H1 (cell line): ENCODE data around the gene RAD23A. TPM values are rescaled to one million over a fixed set of nuclear protein-coding genes. Genes with fewer than 3 reads are reported as not detected.

Source experiments
- CTCF ChIA-PET: fragments of 300-600 bp; sonication (Branson Sonifier 250); formaldehyde crosslinking; loops from one replicate; lab custom pipeline; 2021; ENCODE audit not compliant: partially characterized antibody; lab: Charles Lee
- POLR2A ChIA-PET: fragments of 300-600 bp; sonication (Branson Sonifier 250); formaldehyde crosslinking; loops from one replicate; lab custom pipeline; 2021; ENCODE audit warnings: inconsistent platforms; ENCODE audit not compliant: partially characterized antibody; lab: Charles Lee
- DNase-seq, 2 experiments: peaks; one replicate each; pipeline versions ENCODE4 v3.0.0 to v3.0.0-alpha.2; 2010 to 2022; ENCODE audit warnings: low spot score in 2 of 2, low read depth in 1 of 2, mixed read lengths in 1 of 2
- FAIRE-seq: peaks from 2 replicates; lab custom pipeline; 2011; peaks lifted over from hg19 to GRCh38; lab: Jason Lieb, UNC
- H2AFZ ChIP-seq: 2 replicates; pipeline ENCODE4 v1.8.1; 2012; ENCODE audit warnings: low read length, inconsistent platforms
- H2AK5ac ChIP-seq: 2 replicates; pipeline ENCODE4 v1.6.1; 2013; ENCODE audit warnings: low read depth, low read length
- H2BK120ac ChIP-seq: replicated peaks from 2 replicates; pipeline ENCODE3; 2013; ENCODE audit warnings: low read depth, low read length, inconsistent platforms
- H2BK12ac ChIP-seq: 2 replicates; pipeline ENCODE4 v1.6.1; 2013; ENCODE audit warnings: low read depth, low read length
- H2BK15ac ChIP-seq: 2 replicates; pipeline ENCODE4 v1.6.1; 2013; ENCODE audit warnings: low read length
- H2BK20ac ChIP-seq: 2 replicates; pipeline ENCODE4 v1.6.1; 2013; ENCODE audit warnings: low read length
- H2BK5ac ChIP-seq: 2 replicates; pipeline ENCODE4 v1.6.1; 2013; ENCODE audit warnings: low read depth, low read length
- H3K14ac ChIP-seq: 2 replicates; pipeline ENCODE4 v1.6.1; 2013; ENCODE audit warnings: inconsistent platforms; ENCODE audit not compliant: insufficient read length
- H3K18ac ChIP-seq: 2 replicates; pipeline ENCODE4 v1.6.1; 2013; ENCODE audit warnings: low read length; ENCODE audit errors: extremely low read depth
- H3K23ac ChIP-seq: 2 replicates; pipeline ENCODE4 v1.6.1; 2013; ENCODE audit warnings: inconsistent platforms; ENCODE audit not compliant: insufficient read length
- H3K23me2 ChIP-seq: 2 replicates; pipeline ENCODE4 v1.6.1; 2013; ENCODE audit warnings: low read depth, low read length
- H3K27ac ChIP-seq: 2 replicates; pipeline ENCODE4 v1.6.1; 2011; ENCODE audit warnings: low read depth, low read length, inconsistent platforms
- H3K27me3 ChIP-seq, 4 experiments: replicated peaks in 1 of 4; 1 replicate in 1 of 4; 2 replicates in 3 of 4; pipeline versions ENCODE4 v1.6.1 to v1.8.1; 2011 to 2013; ENCODE audit warnings: low read length in 3 of 4, mild to moderate bottlenecking in 3 of 4, inconsistent platforms in 2 of 4, mixed read lengths in 2 of 4, moderate library complexity in 1 of 4; ENCODE audit not compliant: control insufficient read depth in 3 of 4, insufficient read depth in 3 of 4; ENCODE audit errors: extremely low read depth in 1 of 4
- H3K36me3 ChIP-seq, 4 experiments: 2 replicates each; pipeline versions ENCODE4 v1.6.1 to v1.8.1; 2011 to 2013; ENCODE audit warnings: mild to moderate bottlenecking in 4 of 4, low read length in 3 of 4, moderate library complexity in 2 of 4, control low read depth in 1 of 4, inconsistent platforms in 1 of 4; ENCODE audit not compliant: insufficient read depth in 4 of 4, control insufficient read depth in 2 of 4
- H3K4ac ChIP-seq: replicated peaks from 2 replicates; pipeline ENCODE3; 2013; ENCODE audit warnings: low read length, low read depth, mixed read lengths, inconsistent platforms; ENCODE audit not compliant: insufficient read length
- H3K4me1 ChIP-seq, 4 experiments: replicated peaks in 1 of 4; 1 replicate in 1 of 4; 2 replicates in 3 of 4; pipeline versions ENCODE4 v1.6.1 to v1.8.1; 2011 to 2013; ENCODE audit warnings: low read length in 3 of 4, inconsistent platforms in 2 of 4, mixed read lengths in 1 of 4; ENCODE audit not compliant: insufficient read depth in 4 of 4, control insufficient read depth in 3 of 4
- H3K4me2 ChIP-seq, 2 experiments: 2 replicates each; pipeline versions ENCODE4 v1.6.1 to v1.8.1; 2011 to 2013; ENCODE audit warnings: low read depth in 2 of 2, low read length in 2 of 2, control low read depth in 1 of 2, inconsistent platforms in 1 of 2, mild to moderate bottlenecking in 1 of 2; ENCODE audit not compliant: insufficient read depth in 1 of 2
- H3K4me3 ChIP-seq, 4 experiments: fragments of 200-600, 300-600 bp in 1 of 4; sonication (generic), shearing (Covaris generic), sonication (Bioruptor Twin) in 1 of 4; 2 replicates each; pipeline versions ENCODE4 v1.5.1 to v1.8.1; 2011 to 2016; ENCODE audit warnings: low read length in 4 of 4, low read depth in 3 of 4, control low read depth in 2 of 4, inconsistent platforms in 2 of 4, mild to moderate bottlenecking in 2 of 4, mixed read lengths in 1 of 4, moderate library complexity in 1 of 4; ENCODE audit not compliant: insufficient read depth in 2 of 4; ENCODE audit errors: extremely low read depth in 1 of 4
- H3K56ac ChIP-seq: replicated peaks from 2 replicates; pipeline ENCODE3; 2013; ENCODE audit warnings: low read depth, mild to moderate bottlenecking, mixed read lengths, low read length, inconsistent platforms; ENCODE audit not compliant: insufficient read length
- H3K79me1 ChIP-seq: 2 replicates; pipeline ENCODE4 v1.6.1; 2013; ENCODE audit warnings: low read depth, low read length, control low read depth
- H3K79me2 ChIP-seq, 2 experiments: 2 replicates each; pipeline versions ENCODE4 v1.6.1 to v1.8.1; 2012 to 2013; ENCODE audit warnings: low read length in 2 of 2, mild to moderate bottlenecking in 2 of 2, inconsistent platforms in 1 of 2; ENCODE audit not compliant: insufficient read depth in 2 of 2, control insufficient read depth in 1 of 2
- H3K9ac ChIP-seq, 4 experiments: replicated peaks in 1 of 4; 1 replicate in 1 of 4; 2 replicates in 3 of 4; pipeline versions ENCODE4 v1.6.1 to v1.8.1; 2011 to 2013; ENCODE audit warnings: low read depth in 3 of 4, low read length in 3 of 4, control low read depth in 2 of 4, mild to moderate bottlenecking in 2 of 4, moderate library complexity in 2 of 4, inconsistent platforms in 1 of 4; ENCODE audit errors: extremely low read depth in 1 of 4
- H3K9me3 ChIP-seq, 2 experiments: 2 replicates each; pipeline versions ENCODE4 v1.6.1 to v1.8.1; 2012 to 2013; ENCODE audit warnings: mild to moderate bottlenecking in 2 of 2, moderate library complexity in 2 of 2, control low read depth in 1 of 2, inconsistent platforms in 1 of 2, low read depth in 1 of 2, low read length in 1 of 2, mixed read lengths in 1 of 2; ENCODE audit not compliant: insufficient read depth in 2 of 2
- H4K20me1 ChIP-seq, 2 experiments: replicated peaks in 1 of 2; 2 replicates each; pipeline versions ENCODE3 to v1.8.1; 2011 to 2013; ENCODE audit warnings: inconsistent platforms in 2 of 2, low read length in 2 of 2, mild to moderate bottlenecking in 1 of 2; ENCODE audit not compliant: insufficient read depth in 2 of 2, control insufficient read depth in 1 of 2
- H4K5ac ChIP-seq: 2 replicates; pipeline ENCODE4 v1.6.1; 2013; ENCODE audit warnings: low read length, low read depth, mixed read lengths, inconsistent platforms; ENCODE audit not compliant: insufficient read length
- H4K8ac ChIP-seq: 2 replicates; pipeline ENCODE4 v1.8.0; 2013; ENCODE audit warnings: mild to moderate bottlenecking, moderate library complexity, low read length, inconsistent platforms; ENCODE audit not compliant: insufficient read depth; ENCODE audit errors: extremely low read depth
- H4K91ac ChIP-seq: replicated peaks from 2 replicates; pipeline ENCODE3; 2013; ENCODE audit warnings: low read length, mixed read lengths, inconsistent platforms; ENCODE audit not compliant: insufficient read length
- CBX5 ChIP-seq: fragments of 300-800, 300-1000 bp; sonication (generic); IDR thresholded peaks from 2 replicates; pipeline ENCODE4 v1.7.1; 2016; ENCODE audit warnings: antibody characterized with exemption, low read length, low read depth
- CREB1 ChIP-seq: IDR thresholded peaks from 2 replicates; pipeline ENCODE4 v1.6.1; 2012; ENCODE audit warnings: inconsistent platforms
- CTBP2 ChIP-seq: IDR thresholded peaks from 2 replicates; pipeline ENCODE4 v1.7.0; 2011; ENCODE audit warnings: borderline replicate concordance, mild to moderate bottlenecking, moderate library complexity, mixed read lengths, low read length; ENCODE audit not compliant: insufficient read depth, insufficient read length
- JUN ChIP-seq: IDR thresholded peaks from 2 replicates; pipeline ENCODE4 v1.6.1; 2011; ENCODE audit warnings: low read depth, mild to moderate bottlenecking, improper control_type of control experiment, low read length
- MAFK ChIP-seq: IDR thresholded peaks from 2 replicates; pipeline ENCODE4 v1.6.1; 2012; ENCODE audit warnings: low read depth, mild to moderate bottlenecking, improper control_type of control experiment, low read length
- SRF ChIP-seq: IDR thresholded peaks from 2 replicates; pipeline ENCODE4 v1.6.1; 2011; ENCODE audit warnings: mild to moderate bottlenecking, low read depth, low read length, moderate library complexity
- WGBS, 2 experiments: shearing (Covaris generic) in 1 of 2; methylation state at CpG; one replicate each; pipeline versions ENCODE4 v1.1.6 to v1.1.7; 2013 to 2015; ENCODE audit warnings: low lambda C conversion rate in 2 of 2, mixed read lengths in 2 of 2, inconsistent platforms in 1 of 2, low coverage in 1 of 2, missing lambda C conversion rate in 1 of 2; ENCODE audit not compliant: insufficient replicate concordance in 2 of 2, insufficient coverage in 1 of 2, insufficient read length in 1 of 2; ENCODE audit errors: extremely low coverage in 1 of 2, missing lambda C conversion rate in 1 of 2; 5-methylcytosine and 5-hydroxymethylcytosine counted together
- polyA plus RNA-seq, 7 experiments: library from polyadenylated mRNA; depleted of rRNA in 3 of 7; stranded (reverse) in 5 of 7; unstranded in 2 of 7; fragments of >200 nt in 5 of 7; fragments of 200-250 nt in 2 of 7; gene quantifications; 1 replicate in 5 of 7; 2 replicates in 1 of 7; 4 replicates in 1 of 7; pipeline versions ENCODE4 v1.2.1 to v1.2.3, GENCODE V29; 2011 to 2013; ENCODE audit warnings: missing spikeins in 2 of 7, mixed read lengths in 2 of 7
- total RNA-seq: library from RNA; stranded (reverse); fragmentation: NEBNext Ultra II Directional; extraction: Animal tissue kit (Norgen Biotek cat#: 25700); gene quantifications from 2 replicates; pipeline ENCODE4 v1.2.1, GENCODE V29; 2021

Gene RAD23A
- total and polyA plus RNA-seq, 2 of the 8 experiments (the other 6 are each of a cell fraction or from before 2014, with no cell fraction given) = 40.0 to 76.1 TPM

DNA sequence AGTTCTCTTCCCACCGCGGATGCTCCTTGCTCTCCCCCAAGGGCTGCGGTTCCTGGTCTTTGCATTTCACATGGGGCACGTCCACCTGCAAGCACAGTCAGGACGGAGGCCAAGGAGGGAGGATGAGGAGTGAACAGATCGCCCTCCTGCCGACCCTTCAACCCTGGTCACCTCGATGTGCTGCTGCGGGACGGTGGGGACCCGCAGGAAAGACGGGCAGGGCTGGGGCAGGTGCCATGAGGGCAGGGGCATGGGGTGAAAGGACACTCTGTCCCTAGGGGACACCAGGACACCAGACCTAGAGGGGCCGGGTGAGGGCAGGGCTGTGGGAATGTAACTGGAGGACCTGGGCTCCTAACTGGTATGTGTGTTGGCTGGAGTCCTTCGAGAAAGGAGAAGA is 27.4 kb upstream of the RAD23A start:
- Histone ChIP-seq H3K56ac (no peak overlapping the region), H3K9me3 (peaks cover 2 to 9% of the 10 kb centered on the region in 2 experiments; a peak in 1 of 4 replicates), H3K23ac (no peak overlapping the region), H3K27ac (no peak overlapping the region), H3K27me3 (peaks cover 6 to 12% (median 11%) of the 10 kb centered on the region in 4 experiments), H3K4me3 (no peak overlapping the region)
- 92% methylated on average over 14 of the region's 14 CpGs; no CpG with 5 or more reads in 1 of the 2 experiments for WGBS, 2 experiments
- no peak for FAIRE-seq
- TF ChIP-seq CREB1 (no peak), CBX5 (no peak), SRF (no peak), JUN (no peak), MAFK (no peak), CTBP2 (no peak)
- TF ChIP-seq, all 59 proteins: peak for 0
- no peak overlapping the region for H4K5ac ChIP-seq
- H2BK5ac ChIP-seq = no peak overlapping the region
- H2BK20ac ChIP-seq = 0 out of 2 replicates have a peak overlapping the region, but pooled peaks have one; percentile 23
- H3K9ac ChIP-seq = no peak overlapping the region
- H2BK15ac ChIP-seq = no peak overlapping the region
- H3K36me3 ChIP-seq = peaks cover 5 to 14% (median 10%) of the 10 kb centered on the region in 4 experiments; a peak in 5 of 8 replicates
- DNase-seq = no peak
- H2AK5ac ChIP-seq = peak overlapping the region; percentile 65; the same call in 1 of the 2 replicates
- H2BK12ac ChIP-seq = peak overlapping the region; percentile 23; the same call in 1 of the 2 replicates
- H3K18ac ChIP-seq = no peak overlapping the region
- no peak overlapping the region for H3K14ac ChIP-seq
- no peaks in the 10 kb centered on the region for H3K23me2 ChIP-seq
- H4K91ac ChIP-seq = no peak overlapping the region
- H3K79me1 ChIP-seq = no peaks in the 10 kb centered on the region
- ChIA-PET CTCF (interaction anchor here (0.6 kb wide), 1 partner anchor 307 kb away, joined by 3 read pairs; no protein-coding TSS in a partner anchor), POLR2A (interaction anchor here (1.2 to 13.9 kb wide), 7 partner anchors 8 to 34 kb away, joined by 4 to 180 read pairs (median 9); partner anchors contain the start of genes CALR, FARSA and GCDH)
- no peak overlapping the region for H2BK120ac ChIP-seq
- no peak overlapping the region for H4K8ac ChIP-seq
- H3K4ac ChIP-seq = no peak overlapping the region
- no peak overlapping the region for H3K4me2 ChIP-seq
- H3K4me1 ChIP-seq = peaks cover 5 to 9% (median 7%) of the 10 kb centered on the region in 4 experiments; a peak in 6 of 7 replicates
- H3K79me2 ChIP-seq = no peaks in the 10 kb centered on the region
- H4K20me1 ChIP-seq = no peaks in the 10 kb centered on the region
- no peak overlapping the region for H2AFZ ChIP-seq
